Mammary epithelial cell (primary cell): Measurements from ENCODE around the gene GPR68.

Experiments used
- EZH2 ChIP-seq: IDR thresholded peaks from 2 replicates; pipeline ENCODE4 v1.6.1; 2012; ENCODE audit warnings: low read length, inconsistent platforms, borderline replicate concordance
- TF ChIP-seq, protein P1 (sequence below), 2 donors: IDR thresholded peaks in 1 of 2; conservative IDR thresholded peaks in 1 of 2; 2 replicates each; pipeline ENCODE4 v1.5.1; 2011 to 2012; ENCODE audit warnings: inconsistent platforms in 2 of 2, low read length in 2 of 2, mild to moderate bottlenecking in 2 of 2, control low read depth in 1 of 2, low read depth in 1 of 2; ENCODE audit not compliant: insufficient read depth in 1 of 2; ENCODE audit errors: extremely low read depth in 1 of 2

- TF ChIP-seq, protein P1, sequence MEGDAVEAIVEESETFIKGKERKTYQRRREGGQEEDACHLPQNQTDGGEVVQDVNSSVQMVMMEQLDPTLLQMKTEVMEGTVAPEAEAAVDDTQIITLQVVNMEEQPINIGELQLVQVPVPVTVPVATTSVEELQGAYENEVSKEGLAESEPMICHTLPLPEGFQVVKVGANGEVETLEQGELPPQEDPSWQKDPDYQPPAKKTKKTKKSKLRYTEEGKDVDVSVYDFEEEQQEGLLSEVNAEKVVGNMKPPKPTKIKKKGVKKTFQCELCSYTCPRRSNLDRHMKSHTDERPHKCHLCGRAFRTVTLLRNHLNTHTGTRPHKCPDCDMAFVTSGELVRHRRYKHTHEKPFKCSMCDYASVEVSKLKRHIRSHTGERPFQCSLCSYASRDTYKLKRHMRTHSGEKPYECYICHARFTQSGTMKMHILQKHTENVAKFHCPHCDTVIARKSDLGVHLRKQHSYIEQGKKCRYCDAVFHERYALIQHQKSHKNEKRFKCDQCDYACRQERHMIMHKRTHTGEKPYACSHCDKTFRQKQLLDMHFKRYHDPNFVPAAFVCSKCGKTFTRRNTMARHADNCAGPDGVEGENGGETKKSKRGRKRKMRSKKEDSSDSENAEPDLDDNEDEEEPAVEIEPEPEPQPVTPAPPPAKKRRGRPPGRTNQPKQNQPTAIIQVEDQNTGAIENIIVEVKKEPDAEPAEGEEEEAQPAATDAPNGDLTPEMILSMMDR (conservative IDR thresholded peaks at IDR 0.05 in 1 of 2, IDR thresholded peaks at IDR 0.05 in 1 of 2; ENCODE audit: extremely low read depth in 1 of 2, insufficient read depth in 1 of 2, low read depth in 1 of 2, low read length in 2 of 2): no peak
- TF ChIP-seq EZH2: no peak
These were observed 39.8 kb downstream of the GPR68 start for GRCh38 chr14:91204657-91205056.
